ENCODE data around the gene NRXN3.

NRXN3 gene

DNA sequence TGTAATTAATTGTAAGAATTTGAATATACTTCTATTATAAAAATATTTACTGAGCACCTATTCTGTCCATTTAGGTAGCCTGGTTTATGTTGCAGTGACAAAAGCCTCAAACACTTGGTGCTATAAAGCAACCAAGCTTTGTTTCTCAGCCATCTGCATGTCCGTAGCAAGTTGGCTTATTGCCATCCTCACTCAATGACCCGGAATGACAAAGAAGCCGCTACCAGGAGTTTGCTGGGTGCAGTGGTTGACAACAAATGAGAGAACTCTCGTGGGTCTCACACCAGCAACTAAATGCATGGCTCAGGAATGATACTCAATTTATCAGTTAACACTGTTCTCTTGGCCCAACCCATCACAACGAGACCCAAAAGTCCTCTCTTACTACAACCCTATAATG is 1488.0 kb downstream of the NRXN3 start:
- Histone ChIP-seq H3K4me3 (ENCODE audit: low read depth, low read length) (no peak overlapping the region), H3K9me3 (ENCODE audit: control insufficient read depth, insufficient read depth, low read depth, low read length) (no peaks in the 10 kb centered on the region), H3K27ac (ENCODE audit: extremely low read depth, low read depth, low read length) (no peak overlapping the region), H3K4me1 (ENCODE audit: control insufficient read depth, insufficient read depth, low read length) (0 out of 2 replicates have a peak, but pooled peaks cover 4% of the 10 kb centered on the region), H3K36me3 (ENCODE audit: control insufficient read depth in 2 of 2, insufficient read depth in 1 of 2, low read length in 2 of 2) (no peaks in the 10 kb centered on the region)
- CTCF ChIA-PET = no interaction called here
- TF ChIP-seq, protein P1, sequence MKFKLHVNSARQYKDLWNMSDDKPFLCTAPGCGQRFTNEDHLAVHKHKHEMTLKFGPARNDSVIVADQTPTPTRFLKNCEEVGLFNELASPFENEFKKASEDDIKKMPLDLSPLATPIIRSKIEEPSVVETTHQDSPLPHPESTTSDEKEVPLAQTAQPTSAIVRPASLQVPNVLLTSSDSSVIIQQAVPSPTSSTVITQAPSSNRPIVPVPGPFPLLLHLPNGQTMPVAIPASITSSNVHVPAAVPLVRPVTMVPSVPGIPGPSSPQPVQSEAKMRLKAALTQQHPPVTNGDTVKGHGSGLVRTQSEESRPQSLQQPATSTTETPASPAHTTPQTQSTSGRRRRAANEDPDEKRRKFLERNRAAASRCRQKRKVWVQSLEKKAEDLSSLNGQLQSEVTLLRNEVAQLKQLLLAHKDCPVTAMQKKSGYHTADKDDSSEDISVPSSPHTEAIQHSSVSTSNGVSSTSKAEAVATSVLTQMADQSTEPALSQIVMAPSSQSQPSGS (tag by site-specific recombination; IDR thresholded peaks at IDR 0.05; ENCODE audit: low read depth) = no peak
- POLR2A ChIA-PET = no interaction called here

DNA sequence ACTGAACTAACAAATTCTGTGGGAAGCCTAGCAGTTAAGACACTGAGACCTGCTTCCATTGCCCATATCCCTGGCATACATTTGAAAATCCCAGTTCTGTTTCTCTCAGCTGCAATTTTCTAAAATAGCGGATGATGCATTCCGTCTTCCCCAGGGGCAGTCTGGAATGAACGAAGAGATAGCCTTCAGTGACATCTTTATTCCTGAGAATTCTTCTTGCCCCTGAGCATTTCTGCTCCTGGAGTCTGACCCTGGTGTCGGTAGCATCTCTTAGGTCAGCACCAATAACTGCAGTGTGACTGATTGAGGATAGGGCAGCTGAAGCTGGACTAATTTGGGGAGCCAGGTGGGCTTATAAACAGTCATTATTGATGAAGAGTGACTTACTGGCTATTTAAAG is 1488.6 kb downstream of the NRXN3 start:
- Histone ChIP-seq H3K4me3 (ENCODE audit: low read depth, low read length) (no peak overlapping the region), H3K9me3 (ENCODE audit: control insufficient read depth, insufficient read depth, low read depth, low read length) (no peaks in the 10 kb centered on the region)
- CTCF ChIA-PET = interaction anchor here (0.7 kb wide), 1 partner anchor 11 kb away, joined by 3 read pairs; no protein-coding TSS in a partner anchor

More for the DNA sequence above, 1488.6 kb downstream of the NRXN3 start:
- TF ChIP-seq, protein P2, sequence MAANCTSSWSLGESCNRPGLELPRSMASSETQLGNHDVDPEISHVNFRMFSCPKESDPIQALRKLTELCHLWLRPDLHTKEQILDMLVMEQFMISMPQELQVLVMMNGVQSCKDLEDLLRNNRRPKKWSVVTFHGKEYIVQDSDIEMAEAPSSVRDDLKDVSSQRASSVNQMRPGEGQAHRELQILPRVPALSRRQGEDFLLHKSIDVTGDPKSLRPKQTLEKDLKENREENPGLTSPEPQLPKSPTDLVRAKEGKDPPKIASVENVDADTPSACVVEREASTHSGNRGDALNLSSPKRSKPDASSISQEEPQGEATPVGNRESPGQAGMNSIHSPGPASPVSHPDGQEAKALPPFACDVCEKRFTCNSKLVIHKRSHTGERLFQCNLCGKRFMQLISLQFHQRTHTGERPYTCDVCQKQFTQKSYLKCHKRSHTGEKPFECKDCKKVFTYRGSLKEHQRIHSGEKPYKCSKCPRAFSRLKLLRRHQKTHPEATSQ (tag by site-specific recombination; IDR thresholded peaks at IDR 0.05) = no peak
- TF ChIP-seq ZNF488 (tag by site-specific recombination; IDR thresholded peaks at IDR 0.05) (no peak), ZNF624 (tag by site-specific recombination; IDR thresholded peaks at IDR 0.05) (no peak), ZNF354C (tag by site-specific recombination; IDR thresholded peaks at IDR 0.05; ENCODE audit: borderline replicate concordance, low read depth) (no peak), ZFP3 (tag by site-specific recombination; IDR thresholded peaks at IDR 0.05; ENCODE audit: low read depth) (no peak), ZNF433 (tag by site-specific recombination; IDR thresholded peaks at IDR 0.05; ENCODE audit: low read depth) (no peak), GLIS1 (tag by site-specific recombination; IDR thresholded peaks at IDR 0.05) (no peak), ZSCAN30 (tag by site-specific recombination; IDR thresholded peaks at IDR 0.05) (no peak), ZNF132 (tag by site-specific recombination; IDR thresholded peaks at IDR 0.05; ENCODE audit: borderline replicate concordance) (no peak), ZBTB48 (tag by site-specific recombination; IDR thresholded peaks at IDR 0.05) (no peak), SETDB1 (IDR thresholded peaks at IDR 0.05; ENCODE audit: insufficient read length, low read length) (no peak), ZNF221 (tag by site-specific recombination; IDR thresholded peaks at IDR 0.05; ENCODE audit: borderline replicate concordance) (no peak), ZBTB20 (tag by site-specific recombination; IDR thresholded peaks at IDR 0.05) (no peak), ZNF521 (tag by site-specific recombination; IDR thresholded peaks at IDR 0.05) (no peak), REST (tag by site-specific recombination; IDR thresholded peaks at IDR 0.05) (no peak), ZNF366 (tag by site-specific recombination; conservative IDR thresholded peaks at IDR 0.05) (no peak), ZNF391 (tag by site-specific recombination; IDR thresholded peaks at IDR 0.05; ENCODE audit: borderline replicate concordance, low read depth) (no peak), ZNF571 (tag by site-specific recombination; IDR thresholded peaks at IDR 0.05) (no peak)
- TF ChIP-seq, protein P3, sequence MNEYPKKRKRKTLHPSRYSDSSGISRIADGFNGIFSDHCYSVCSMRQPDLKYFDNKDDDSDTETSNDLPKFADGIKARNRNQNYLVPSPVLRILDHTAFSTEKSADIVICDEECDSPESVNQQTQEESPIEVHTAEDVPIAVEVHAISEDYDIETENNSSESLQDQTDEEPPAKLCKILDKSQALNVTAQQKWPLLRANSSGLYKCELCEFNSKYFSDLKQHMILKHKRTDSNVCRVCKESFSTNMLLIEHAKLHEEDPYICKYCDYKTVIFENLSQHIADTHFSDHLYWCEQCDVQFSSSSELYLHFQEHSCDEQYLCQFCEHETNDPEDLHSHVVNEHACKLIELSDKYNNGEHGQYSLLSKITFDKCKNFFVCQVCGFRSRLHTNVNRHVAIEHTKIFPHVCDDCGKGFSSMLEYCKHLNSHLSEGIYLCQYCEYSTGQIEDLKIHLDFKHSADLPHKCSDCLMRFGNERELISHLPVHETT (tag by site-specific recombination; IDR thresholded peaks at IDR 0.05) = no peak
- 0 out of 2 replicates have a peak, but pooled peaks cover 4% of the 10 kb centered on the region for H3K4me1 ChIP-seq (ENCODE audit: control insufficient read depth, insufficient read depth, low read length)
- POLR2A ChIA-PET = no interaction called here
- H3K36me3 ChIP-seq (ENCODE audit: control insufficient read depth in 2 of 2, insufficient read depth in 1 of 2, low read length in 2 of 2) = no peaks in the 10 kb centered on the region
- no peak overlapping the region for H3K27ac ChIP-seq (ENCODE audit: extremely low read depth, low read depth, low read length)
